GM18499 (cell line): Measurements from ENCODE around the gene CASP9.

ENCODE experiments used
- ATAC-seq: cut with Tn5 transposase; IDR thresholded peaks from one replicate; pipeline ENCODE4 v1.9.1; 2021; ENCODE audit warnings: moderate number of reproducible peaks; ENCODE audit not compliant: insufficient read depth, unreplicated experiment

CASP9 gene

GRCh38 chr1:15452866-15453571, 71.0 kb downstream of the CASP9 start:
- no peak for ATAC-seq

DNA sequence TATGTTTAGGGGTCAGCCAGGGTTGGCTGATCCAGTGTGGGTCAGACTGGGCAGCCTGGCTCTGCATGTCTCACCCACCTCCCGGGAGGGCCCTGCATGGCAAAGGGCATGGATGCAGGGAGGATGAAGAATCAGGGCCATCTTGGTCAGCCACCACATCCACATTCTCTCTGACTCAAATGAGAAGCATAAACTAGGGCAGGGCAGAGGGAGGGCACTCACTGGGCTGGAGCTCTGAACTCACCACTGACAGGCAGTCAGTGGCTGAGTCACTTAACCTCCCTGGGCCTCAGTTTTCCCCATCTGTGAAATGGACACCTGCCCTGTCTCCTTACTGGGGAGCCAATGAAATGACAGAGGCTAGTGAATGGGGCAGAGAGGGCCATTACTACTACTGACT, 71.8 kb downstream of the CASP9 start:
- no peak for ATAC-seq

GRCh38 chr1:15451014-15451722, 72.8 kb downstream of the CASP9 start:
- ATAC-seq = no peak

DNA sequence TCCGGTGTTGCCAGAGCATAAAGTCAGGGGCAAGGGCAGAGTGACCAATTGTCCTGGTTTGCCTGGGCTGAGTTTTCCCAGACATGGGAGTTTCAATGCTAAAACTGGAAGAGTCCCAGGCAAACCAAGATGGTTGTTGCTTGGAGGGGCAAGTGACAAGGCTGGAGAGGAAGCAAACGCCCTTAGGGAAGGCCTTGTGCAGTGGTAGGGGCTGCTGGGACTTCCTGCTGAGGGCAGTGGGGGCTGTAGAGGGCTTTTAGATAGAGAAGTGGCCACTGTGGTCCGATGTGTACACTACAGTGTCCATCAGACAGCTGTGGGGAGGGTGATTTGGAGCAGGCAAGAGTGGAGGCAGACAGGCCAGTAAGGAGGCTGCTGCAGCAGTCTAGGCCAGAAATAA, 74.4 kb downstream of the CASP9 start:
- ATAC-seq = no peak

DNA sequence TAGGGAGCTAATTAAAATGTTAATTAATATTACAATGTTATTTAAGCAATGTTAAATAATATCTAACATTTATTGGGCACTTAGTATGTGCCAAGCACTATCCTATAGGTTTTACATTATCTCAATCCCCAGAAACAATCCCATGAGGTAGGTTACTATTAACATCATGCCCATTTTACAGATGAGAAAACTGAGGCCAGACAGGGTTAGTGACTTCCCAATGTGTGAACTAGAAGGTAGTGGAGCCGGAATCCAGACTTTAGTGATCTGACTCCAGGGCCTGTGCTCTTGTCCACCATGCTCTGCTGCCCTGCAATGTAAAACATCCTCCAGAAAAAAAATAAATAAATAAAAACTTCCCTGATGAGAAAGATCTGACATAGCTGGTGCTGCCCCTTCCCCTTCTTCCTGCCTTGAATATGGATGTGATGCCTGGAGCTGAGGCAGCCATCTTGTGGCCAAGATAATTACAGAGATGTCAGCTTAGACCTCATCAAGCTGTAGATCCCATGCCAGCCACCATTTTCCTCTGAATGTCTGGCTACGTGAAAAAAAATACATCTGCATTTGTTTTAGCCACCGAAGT, 75.0 kb downstream of the CASP9 start:
- no peak for ATAC-seq

- no peak for ATAC-seq
Observed at GRCh38 chr1:15446212-15446611, 77.8 kb downstream of the CASP9 start.

GRCh38 chr1:15445390-15446122, 78.5 kb downstream of the CASP9 start:
- ATAC-seq = no peak

GRCh38 chr1:15444468-15445389, 79.3 kb downstream of the CASP9 start:
- no peak for ATAC-seq

DNA sequence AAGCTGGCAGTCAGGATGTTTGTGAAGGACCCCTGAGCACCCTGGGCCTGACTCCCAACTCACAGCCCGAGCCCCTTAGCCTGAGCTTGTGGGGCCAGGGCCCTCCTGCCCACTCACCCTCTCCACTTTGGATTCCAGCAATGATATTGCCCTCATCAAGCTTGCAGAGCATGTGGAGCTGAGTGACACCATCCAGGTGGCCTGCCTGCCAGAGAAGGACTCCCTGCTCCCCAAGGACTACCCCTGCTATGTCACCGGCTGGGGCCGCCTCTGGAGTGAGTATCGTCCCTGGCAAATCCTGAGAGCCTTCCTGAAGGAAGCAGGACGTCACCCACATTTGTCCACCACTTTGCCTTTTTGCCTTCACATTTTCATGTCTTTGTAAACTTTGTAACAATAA, 80.7 kb downstream of the CASP9 start:
- ATAC-seq = no peak

- no peak for ATAC-seq
Observed at GRCh38 chr1:15442759-15443158, 81.3 kb downstream of the CASP9 start.

- no peak for ATAC-seq
Observed at GRCh38 chr1:15442119-15442518, 81.9 kb downstream of the CASP9 start.
